Left lung (tissue), 10 donors: ENCODE data around the gene PARP3. TPM values are rescaled to one million over a fixed set of nuclear protein-coding genes. Genes with fewer than 3 reads are reported as not detected.

Source experiments
- ATAC-seq: fragments of 200-7000 bp; cut with Tn5 transposase; one replicate; pipeline ENCODE4 v1.9.1; 2020; ENCODE audit warnings: moderate library complexity
- DNase-seq, 4 donors: peaks; one replicate each; pipeline ENCODE4 v3.0.0-alpha.2; 2013 to 2020
- H3K27ac ChIP-seq, 2 donors: fragments of 200-600 bp; sonication (generic) in 1 of 2; one replicate each; pipeline versions ENCODE4 v1.5.0 to v1.8.0; 2020 to 2021
- H3K27me3 ChIP-seq, 2 donors: fragments of 200-600 bp; sonication (generic) in 1 of 2; one replicate each; pipeline versions ENCODE4 v1.5.0 to v1.8.0; 2020 to 2021
- H3K36me3 ChIP-seq, 2 donors: fragments of 200-600 bp; sonication (generic) in 1 of 2; one replicate each; pipeline versions ENCODE4 v1.5.0 to v1.8.0; 2020 to 2021
- H3K4me1 ChIP-seq, 2 donors: fragments of 200-600 bp; one replicate each; pipeline ENCODE4 v1.8.0; 2021
- H3K4me3 ChIP-seq, 2 donors: fragments of 200-600 bp; sonication (generic) in 1 of 2; one replicate each; pipeline versions ENCODE4 v1.5.0 to v1.8.0; 2020 to 2021; ENCODE audit warnings: mild to moderate bottlenecking in 1 of 2
- H3K9me3 ChIP-seq, 2 donors: fragments of 200-600 bp; sonication (generic) in 1 of 2; one replicate each; pipeline versions ENCODE4 v1.5.0 to v1.8.0; 2020 to 2021
- CTCF ChIP-seq, 2 donors: fragments of 200-600 bp; sonication (generic) in 1 of 2; IDR thresholded peaks; one replicate each; pipeline versions ENCODE4 v1.5.0 to v1.8.0; 2021; ENCODE audit warnings: antibody characterized with exemption in 2 of 2
- intact Hi-C, 2 donors: fragments of 100-400 bp; cut with DNase I; formaldehyde crosslinking; loops; one replicate each; pipeline versions ENCODE4 v1.11.2 to v1.14.2; 2022
- polyA plus RNA-seq, 6 donors: library from polyadenylated mRNA; unstranded; fragments of 120-200 nt; gene quantifications; one replicate each; pipeline ENCODE4 v1.2.1, GENCODE V29; 2013; ENCODE audit not compliant: insufficient read length in 6 of 6
- total RNA-seq, 2 donors: library from RNA; stranded (reverse); fragmentation: NEBNext Ultra II Directional; extraction: Animal tissue kit (Norgen Biotek cat#: 25700); gene quantifications; one replicate each; pipeline ENCODE4 v1.2.1, GENCODE V29; 2021
- donor health status: DM: no; HTN: yes; CAD: no.
- donor health status: DM: no; HTN: no; CAD: no.

Gene PARP3
- total and polyA plus RNA-seq, 8 donors, result 16.5 to 24.1 (median 20.3) TPM

GRCh38 chr3:51961602-51962569 is 19.7 kb downstream of the PARP3 start:
- no peak for ATAC-seq
- H3K4me3 ChIP-seq, result no peak overlapping the region
- intact Hi-C loops, result no loop called here
- H3K36me3 ChIP-seq, result peaks cover 0 to 30% of the 10 kb centered on the region in 2 donors
- no peaks in the 10 kb centered on the region for H3K9me3 ChIP-seq
- DNase-seq, result peak in 1 of 4 donors; percentile 23
- no peak overlapping the region for H3K27ac ChIP-seq
- peaks cover 0 to 15% of the 10 kb centered on the region in 2 donors for H3K27me3 ChIP-seq
- H3K4me1 ChIP-seq, result peaks cover 6 to 8% of the 10 kb centered on the region in 2 donors
- no peak for TF ChIP-seq CTCF (IDR thresholded peaks at IDR 0.05)

GRCh38 chr3:51962854-51963530 is 20.8 kb downstream of the PARP3 start:
- TF ChIP-seq CTCF (IDR thresholded peaks at IDR 0.05), result no peak
- Histone ChIP-seq H3K4me3 (no peak overlapping the region), H3K4me1 (peaks cover 6 to 16% of the 10 kb centered on the region in 2 donors), H3K27ac (no peak overlapping the region), H3K36me3 (peaks cover 0 to 24% of the 10 kb centered on the region in 2 donors), H3K27me3 (peaks cover 0 to 22% of the 10 kb centered on the region in 2 donors), H3K9me3 (no peaks in the 10 kb centered on the region)
- DNase-seq, result peak in 1 of 4 donors; percentile 44
- intact Hi-C loops, result no loop called here
- ATAC-seq, result no peak

GRCh38 chr3:51963951-51964451 is 21.8 kb downstream of the PARP3 start:
- DNase-seq (peak in 1 of 4 donors; percentile 64), ATAC-seq (no peak)
- Histone ChIP-seq H3K36me3 (peaks cover 0 to 16% of the 10 kb centered on the region in 2 donors), H3K9me3 (no peaks in the 10 kb centered on the region), H3K4me1 (peaks cover 6 to 23% of the 10 kb centered on the region in 2 donors), H3K27ac (no peak overlapping the region), H3K27me3 (peaks cover 0 to 28% of the 10 kb centered on the region in 2 donors), H3K4me3 (no peak overlapping the region)
- intact Hi-C loops, result no loop called here
- TF ChIP-seq CTCF (IDR thresholded peaks at IDR 0.05), result no peak

- intact Hi-C loops, result no loop called here
- no peak for TF ChIP-seq CTCF (IDR thresholded peaks at IDR 0.05)
- Histone ChIP-seq H3K36me3 (peaks cover 0 to 13% of the 10 kb centered on the region in 2 donors), H3K4me1 (peaks cover 6 to 23% of the 10 kb centered on the region in 2 donors), H3K27me3 (peaks cover 0 to 28% of the 10 kb centered on the region in 2 donors), H3K4me3 (no peak overlapping the region), H3K27ac (no peak overlapping the region), H3K9me3 (no peaks in the 10 kb centered on the region)
- ATAC-seq (no peak), DNase-seq (no peak)
Observed at GRCh38 chr3:51964521-51964920, 22.4 kb downstream of the PARP3 start.

GRCh38 chr3:51966016-51966415 is 23.9 kb downstream of the PARP3 start:
- H3K27me3 ChIP-seq, result peaks cover 0 to 28% of the 10 kb centered on the region in 2 donors

More at GRCh38 chr3:51966016-51966415, 23.9 kb downstream of the PARP3 start:
- no peak for TF ChIP-seq CTCF (IDR thresholded peaks at IDR 0.05)
- H3K9me3 ChIP-seq, result no peaks in the 10 kb centered on the region
- DNase-seq (peak in 1 of 4 donors; percentile 29), ATAC-seq (no peak)
- no peaks in the 10 kb centered on the region for H3K36me3 ChIP-seq
- no peak overlapping the region for H3K4me3 ChIP-seq
- H3K27ac ChIP-seq, result no peak overlapping the region
- intact Hi-C loops, result no loop called here
- peaks cover 6 to 23% of the 10 kb centered on the region in 2 donors for H3K4me1 ChIP-seq
